ENCODE measurements around the gene PLEKHA6. TPM values are rescaled to one million over a fixed set of nuclear protein-coding genes. Genes with fewer than 3 reads are reported as not detected.
A peak's percentile ranks its signal among the peaks of the same experiment; 100 is the strongest.
"Not testable (repeated sequence)": the region's sequence is repeated elsewhere in the genome, so short reads cannot be mapped to it uniquely, and the experiment has no call there.

Gene PLEKHA6
- total RNA-seq, 2 donors from 2014 or later = 14.1 to 19.8 TPM

DNA sequence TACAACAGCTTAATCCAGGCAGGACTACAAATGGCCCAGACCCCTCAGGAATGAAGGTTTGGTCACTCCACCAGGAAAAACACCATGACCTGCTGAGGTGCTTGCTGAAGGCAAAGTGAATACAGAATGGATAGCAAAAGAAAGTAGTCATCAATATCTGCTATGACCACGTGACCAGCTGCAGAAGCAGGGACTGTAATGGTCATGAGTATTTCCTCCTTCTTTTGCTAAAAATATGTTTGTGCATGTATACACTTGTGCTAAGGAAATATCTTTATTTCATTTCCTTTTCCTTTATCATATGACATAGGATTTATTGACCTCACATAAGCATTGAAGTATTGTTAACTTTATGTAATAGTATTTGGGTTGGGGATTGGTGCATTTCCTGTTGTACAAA, 119.5 kb downstream of the PLEKHA6 start:
- DNase-seq (no peak), ATAC-seq (no peak)
- intact Hi-C loops (cut with DNase I) = no loop called here

DNA sequence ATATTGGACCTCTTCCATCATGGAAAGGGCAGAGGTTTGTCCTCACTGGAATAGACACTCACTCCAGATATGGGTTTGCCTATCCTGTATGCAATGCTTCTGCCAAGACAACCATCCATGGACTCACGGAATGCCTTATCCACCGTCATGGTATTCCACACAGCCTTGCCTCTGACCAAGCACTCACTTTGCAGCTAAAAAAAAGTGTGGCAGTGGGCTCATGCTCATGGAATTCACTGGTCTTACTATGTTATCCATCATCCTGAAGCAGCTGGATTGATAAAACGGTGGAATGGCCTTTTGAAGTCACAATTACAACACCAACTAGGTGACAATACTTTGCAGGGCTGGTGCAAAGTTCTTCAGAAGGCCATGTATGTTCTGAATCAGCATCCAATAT, 120.3 kb downstream of the PLEKHA6 start:
- ATAC-seq; DNase-seq; intact Hi-C loops (cut with DNase I): not testable (repeated sequence)

DNA sequence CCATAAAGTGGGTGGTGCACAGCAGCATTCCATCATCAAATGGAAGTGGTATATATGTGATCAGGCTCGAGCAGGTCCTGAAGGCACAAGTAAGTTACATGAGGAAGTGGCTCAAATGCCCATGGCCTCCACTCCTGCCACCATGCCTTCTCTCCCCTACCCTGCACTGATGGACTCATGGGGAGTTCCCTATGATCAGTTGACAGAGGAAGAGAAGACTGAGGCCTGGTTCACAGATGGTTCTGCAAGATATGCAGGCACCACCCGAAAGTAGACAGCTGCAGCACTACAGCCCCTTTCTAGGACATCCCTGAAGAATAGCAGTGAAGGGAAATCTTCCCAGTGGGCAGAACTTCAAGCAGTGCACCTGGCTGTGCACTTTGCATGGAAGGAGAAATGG, 121.2 kb downstream of the PLEKHA6 start:
- ATAC-seq; DNase-seq; intact Hi-C loops (cut with DNase I): not testable (repeated sequence)

DNA sequence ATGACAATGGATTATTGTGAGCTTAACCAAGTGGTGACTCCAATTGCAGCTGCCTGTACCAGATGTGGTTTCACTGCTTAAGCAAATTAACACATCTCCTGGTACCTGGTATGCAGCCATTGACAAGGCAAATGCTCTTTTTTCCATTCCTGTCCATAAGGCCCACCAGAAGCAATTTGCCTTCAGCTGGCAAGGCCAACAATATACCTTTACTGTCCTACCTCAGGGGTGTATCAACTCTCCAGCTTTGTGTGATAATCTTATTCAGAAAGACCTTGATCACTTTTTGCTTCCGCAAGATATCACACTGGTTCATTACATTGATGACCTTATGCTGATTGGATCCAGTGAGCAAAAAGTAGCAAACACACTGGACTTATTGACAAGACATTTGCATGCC, 122.2 kb downstream of the PLEKHA6 start:
- intact Hi-C loops (cut with DNase I); ATAC-seq; DNase-seq: not testable (repeated sequence)

DNA sequence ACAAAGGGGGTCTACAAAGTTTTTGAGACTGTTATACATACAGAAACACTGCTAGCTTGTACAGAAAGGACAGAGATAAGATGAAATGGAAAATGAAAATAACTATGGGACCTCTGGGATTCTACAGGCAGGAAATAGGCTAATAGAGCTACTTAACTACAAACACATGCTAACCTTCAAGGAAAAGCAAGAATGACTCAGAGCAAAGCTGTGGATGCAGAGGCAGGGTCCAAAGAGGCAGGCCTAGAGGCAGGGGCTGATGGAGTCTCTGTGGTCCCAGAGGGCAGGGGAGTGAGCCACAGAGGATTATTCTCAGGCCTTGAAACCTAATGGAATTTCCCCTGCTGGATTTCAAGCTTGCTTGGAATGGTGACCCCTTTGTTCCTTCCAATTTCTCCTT, 127.2 kb downstream of the PLEKHA6 start:
- ATAC-seq (peak in 1 of 2 donors; percentile 78), DNase-seq (no peak)
- intact Hi-C loops (cut with DNase I) = no loop called here

DNA sequence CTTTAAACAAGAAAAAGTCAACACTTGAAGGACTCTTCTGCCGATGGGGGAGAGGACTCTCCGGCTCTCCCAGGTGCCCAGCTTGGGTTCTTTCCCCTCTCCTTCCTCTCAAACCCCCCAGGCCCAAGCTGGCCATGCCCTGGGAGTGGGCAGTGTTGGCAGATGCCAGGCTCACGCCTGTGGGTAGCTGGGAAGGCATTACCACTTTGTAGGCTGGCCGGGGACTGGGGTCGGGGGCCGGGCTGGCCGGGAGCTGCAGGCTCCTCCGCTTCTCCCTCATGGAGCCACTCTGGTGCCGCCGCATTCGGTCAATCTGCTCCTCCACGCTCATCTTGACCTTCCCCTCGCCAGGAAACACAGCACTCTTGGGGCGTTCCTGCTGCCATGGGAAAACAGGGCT, 129.5 kb downstream of the PLEKHA6 start:
- intact Hi-C loops (cut with DNase I) = no loop called here
- DNase-seq (no peak), ATAC-seq (no peak)

DNA sequence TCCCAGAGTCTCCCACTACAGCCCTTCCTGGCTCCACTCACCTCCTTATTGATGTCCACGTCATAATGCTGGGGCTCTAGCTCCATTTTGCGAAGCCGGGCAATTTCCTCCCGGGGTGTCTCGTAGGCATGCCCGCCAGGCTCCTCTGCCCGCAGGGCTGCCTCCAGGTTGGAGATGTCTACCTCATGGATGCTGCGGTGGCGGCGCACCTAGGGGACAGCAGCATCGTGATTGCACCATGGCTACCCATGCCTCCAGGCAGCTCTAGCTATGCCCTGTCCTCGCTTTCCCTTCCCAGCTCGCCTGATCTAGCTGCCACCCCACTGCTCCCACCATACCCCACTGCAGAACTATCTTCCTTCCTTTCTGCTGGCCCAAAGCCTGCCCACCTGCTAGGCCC, 130.8 kb downstream of the PLEKHA6 start:
- ATAC-seq = no peak
- intact Hi-C loops (cut with DNase I) = no loop called here
- no peak for DNase-seq

DNA sequence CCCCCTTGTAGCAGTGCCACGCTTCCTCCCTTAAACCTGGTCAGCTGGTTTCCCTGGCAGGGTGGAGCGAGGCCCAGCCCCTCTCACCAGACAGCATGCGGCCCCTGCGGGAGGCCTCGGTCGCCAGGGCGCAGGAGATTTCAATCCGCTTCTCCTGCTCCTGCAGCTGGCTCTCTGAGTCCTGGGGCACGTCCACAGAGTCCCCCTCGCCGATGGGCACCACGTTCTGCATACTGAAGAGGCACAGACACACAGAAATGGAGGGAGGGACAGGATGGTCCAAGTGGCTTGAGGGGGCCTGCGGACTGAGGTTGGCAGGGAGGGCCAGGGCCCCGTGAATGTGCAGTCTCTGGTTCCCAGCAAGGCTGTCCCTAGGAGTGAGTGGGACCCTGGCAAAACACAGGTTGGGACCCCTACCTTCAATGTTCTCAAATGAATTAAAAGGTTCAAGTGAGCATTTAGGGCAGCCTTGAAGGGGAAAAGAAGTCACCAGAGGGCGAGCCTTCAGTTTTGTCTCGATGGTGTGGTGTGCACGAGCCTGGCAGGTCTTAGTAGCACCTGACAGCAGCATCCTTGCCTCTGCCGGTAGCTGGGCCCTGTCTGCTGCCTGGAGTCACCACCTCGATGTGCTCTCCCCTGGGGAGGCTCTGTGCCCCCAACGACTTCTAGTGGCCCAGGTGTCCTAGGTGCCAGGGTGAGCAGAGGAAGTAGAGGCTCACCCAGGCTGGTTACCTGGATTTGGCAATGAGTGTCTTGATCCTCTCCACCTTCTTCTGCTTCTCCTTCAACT, 131.5 kb downstream of the PLEKHA6 start:
- DNase-seq (no peak), ATAC-seq (no peak)
- intact Hi-C loops (cut with DNase I) = no loop called here

DNA sequence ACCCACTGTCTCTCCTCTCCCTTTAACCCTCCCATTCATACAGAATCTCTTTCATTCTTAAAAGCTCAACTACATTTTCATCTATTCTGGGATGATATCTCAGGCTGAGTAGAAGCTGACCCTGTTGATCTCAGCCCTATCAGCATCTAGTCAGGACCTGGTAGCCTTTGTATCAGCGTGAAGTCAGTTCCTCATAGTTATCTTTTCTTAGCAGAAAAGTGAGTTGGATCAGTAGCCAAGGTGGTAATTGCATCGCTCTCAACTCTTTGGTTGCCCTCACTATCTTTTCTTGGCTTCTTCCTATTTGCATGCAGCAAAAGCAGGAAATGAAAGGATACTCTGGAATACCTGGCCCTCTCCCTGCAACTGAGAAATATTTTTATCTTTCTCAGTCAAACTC, 132.4 kb downstream of the PLEKHA6 start:
- ATAC-seq (no peak), DNase-seq (no peak)
- intact Hi-C loops (cut with DNase I) = no loop called here

DNA sequence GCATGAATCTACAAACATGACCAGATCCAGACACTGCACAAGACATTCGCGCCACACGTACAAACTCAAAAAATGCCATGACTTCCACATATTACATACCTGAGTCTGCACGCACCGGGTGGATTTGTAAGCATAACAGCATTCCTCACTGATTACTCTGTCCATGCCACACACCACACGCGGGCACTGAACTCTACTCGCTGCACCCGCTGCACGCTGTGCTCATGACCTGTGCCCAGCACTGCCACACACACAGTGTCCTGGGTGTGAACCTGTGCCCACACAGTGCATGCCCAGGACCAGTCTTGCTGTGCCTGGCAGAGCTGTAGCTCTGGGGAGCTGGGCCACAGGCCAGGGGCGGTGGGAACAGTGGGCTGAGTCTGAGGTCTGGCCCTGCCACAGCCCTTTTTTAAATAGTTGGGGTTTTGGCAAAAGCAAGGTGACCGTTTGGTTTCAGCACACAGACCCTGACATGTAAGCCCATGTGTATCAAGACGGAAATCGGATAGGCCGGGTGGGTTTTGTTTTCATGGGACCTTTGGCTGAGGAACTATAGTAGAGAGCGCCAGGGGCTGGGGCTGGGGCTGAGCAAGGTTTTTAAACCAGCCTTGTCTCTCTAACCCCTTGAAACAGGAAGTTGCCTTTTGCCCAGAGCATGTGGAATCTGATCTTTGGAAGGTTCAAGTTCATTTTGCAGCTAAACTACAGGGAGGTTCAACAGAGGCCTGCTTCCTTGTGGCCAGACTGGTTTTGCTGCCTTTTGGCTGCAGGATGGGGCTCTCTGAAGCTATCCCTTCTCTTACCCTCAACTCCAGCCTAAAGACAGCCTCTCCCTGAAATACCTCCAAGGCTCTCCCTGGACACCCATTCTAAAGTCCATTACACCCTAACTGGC, 133.6 kb downstream of the PLEKHA6 start:
- intact Hi-C loops (cut with DNase I) = no loop called here
- ATAC-seq (no peak), DNase-seq (no peak)

DNA sequence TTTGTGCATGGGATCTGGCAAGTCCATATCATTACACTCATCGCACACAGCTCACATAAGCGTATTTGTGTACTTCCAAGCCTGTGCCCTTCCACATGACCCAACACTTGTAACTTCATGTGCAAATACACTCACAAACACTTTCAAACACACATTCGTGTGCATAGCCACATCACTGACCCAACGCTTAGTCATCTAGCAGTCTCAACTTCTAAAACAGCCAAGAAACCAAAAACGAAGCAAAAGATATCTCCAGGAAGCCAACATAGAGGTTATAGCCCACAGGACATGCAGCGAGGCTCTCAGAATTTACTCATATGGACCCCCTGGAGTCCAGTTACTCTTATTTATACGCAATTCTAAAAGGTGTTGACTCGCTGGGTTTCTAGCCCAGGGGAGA, 135.1 kb downstream of the PLEKHA6 start:
- no peak for DNase-seq

DNA sequence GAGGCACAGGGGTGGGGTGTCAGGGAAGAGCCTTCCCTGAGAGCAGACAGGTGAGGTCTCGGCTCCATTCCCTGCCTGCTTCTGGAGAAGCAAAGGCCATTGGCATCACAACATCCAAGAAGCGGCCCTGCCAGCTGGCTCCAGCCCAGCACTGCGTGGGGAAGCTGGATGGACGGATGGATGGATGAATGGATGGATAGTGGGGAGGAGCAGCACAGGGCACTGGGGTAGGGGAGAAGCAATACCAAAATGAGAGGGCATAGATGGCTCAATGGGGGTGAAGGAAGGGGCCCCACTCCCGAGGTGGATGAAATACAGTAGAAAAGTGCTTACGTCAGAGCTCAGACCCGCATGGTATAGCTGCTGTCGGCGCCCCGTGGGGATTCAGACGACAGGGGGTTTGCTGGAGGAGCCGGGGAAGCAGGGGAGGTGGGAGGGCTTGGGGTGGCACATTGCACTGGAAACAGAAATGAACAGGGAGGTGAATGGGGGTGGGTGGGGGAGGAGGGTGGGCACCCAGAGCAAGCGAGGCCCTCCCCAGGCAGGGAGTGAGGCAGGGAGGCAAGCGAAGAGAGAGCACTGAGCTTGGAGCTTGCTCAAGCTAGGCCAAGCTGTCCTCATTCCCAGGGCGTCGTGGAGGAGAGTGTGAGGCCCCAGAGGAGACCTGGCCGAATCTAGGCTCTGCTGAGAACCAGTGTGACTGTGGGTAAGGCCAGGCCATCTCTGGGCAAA, 136.4 kb downstream of the PLEKHA6 start:
- ATAC-seq (no peak), DNase-seq (no peak)
- intact Hi-C loops (cut with DNase I) = no loop called here

More for the DNA sequence above, 135.1 kb downstream of the PLEKHA6 start:
- intact Hi-C loops (cut with DNase I) = no loop called here
- no peak for ATAC-seq

DNA sequence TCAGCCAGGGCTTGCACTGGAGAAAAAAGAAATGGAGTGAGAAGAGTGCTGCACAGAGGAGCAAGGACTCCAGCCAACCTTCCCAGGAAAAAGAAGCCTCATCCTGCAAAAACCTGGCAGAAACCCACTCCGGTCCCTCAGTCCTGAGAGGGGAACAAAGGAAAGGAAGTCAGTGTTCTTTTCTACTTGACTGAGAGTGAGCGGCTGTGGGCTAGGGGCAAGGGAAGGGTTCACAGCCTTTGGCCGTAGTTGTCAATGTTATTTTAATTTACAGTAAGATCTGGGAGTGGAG, 137.0 kb downstream of the PLEKHA6 start:
- intact Hi-C loops (cut with DNase I) = no loop called here
- ATAC-seq (no peak), DNase-seq (no peak)

DNA sequence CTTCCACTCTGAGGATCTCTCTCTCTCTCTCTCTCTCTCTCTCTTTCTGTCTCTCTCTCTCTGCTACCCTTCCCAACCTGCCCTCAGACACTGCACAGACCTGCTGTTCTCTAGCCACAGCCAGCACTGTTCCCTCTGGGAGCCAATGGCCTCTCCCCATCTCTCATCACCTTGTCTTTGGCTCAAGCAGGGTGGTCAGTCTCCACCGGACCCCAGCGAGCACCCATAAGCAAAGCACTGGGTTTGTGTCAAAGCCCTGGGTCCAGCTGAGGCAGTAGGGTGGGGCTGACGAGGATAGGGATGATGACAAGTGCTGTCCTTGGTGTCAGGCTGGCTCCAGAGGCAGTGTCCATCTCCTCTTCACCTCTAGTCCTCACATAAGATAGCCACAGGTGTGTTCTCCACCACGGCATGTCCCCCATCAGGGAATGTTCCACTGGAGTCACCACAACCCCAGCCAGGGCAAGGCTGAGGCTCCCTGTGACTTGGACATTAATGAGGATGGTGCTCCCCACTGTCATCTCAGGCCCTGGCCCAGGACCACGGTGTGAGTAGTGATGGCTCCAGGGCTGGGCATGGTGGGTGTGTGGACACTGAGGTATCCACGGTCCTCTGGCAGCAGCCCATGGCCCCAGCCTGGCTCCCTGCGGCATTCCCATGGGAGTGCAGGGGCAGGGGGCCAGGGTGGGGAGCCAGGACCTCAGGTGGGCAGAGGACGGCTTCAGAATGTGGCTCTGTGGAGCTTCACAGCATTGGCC, 137.5 kb downstream of the PLEKHA6 start:
- ATAC-seq = no peak

DNA sequence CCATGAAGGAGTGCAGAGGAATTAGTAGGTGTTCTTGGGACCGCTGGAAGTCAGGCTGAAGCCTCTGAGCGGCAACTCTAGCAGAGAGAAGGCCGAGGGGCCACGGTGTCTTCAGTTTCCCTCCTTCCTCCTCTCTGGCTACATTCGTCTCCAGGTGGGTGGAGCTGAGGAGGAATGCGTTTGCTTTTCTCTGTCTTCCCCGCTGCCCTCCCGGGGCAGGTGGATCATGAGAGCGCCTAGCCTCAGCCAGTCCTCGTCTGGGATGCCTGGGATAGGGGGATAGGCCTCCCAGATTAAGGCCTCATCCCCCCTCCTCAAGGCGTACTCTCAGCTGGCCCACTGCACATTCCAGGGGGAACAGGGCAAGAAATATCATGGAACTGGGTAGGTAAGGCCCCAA, 138.5 kb downstream of the PLEKHA6 start:
- ATAC-seq (no peak), DNase-seq (no peak)
- intact Hi-C loops (cut with DNase I) = no loop called here

More for the DNA sequence above, 137.5 kb downstream of the PLEKHA6 start:
- no peak for DNase-seq
- intact Hi-C loops (cut with DNase I) = no loop called here

DNA sequence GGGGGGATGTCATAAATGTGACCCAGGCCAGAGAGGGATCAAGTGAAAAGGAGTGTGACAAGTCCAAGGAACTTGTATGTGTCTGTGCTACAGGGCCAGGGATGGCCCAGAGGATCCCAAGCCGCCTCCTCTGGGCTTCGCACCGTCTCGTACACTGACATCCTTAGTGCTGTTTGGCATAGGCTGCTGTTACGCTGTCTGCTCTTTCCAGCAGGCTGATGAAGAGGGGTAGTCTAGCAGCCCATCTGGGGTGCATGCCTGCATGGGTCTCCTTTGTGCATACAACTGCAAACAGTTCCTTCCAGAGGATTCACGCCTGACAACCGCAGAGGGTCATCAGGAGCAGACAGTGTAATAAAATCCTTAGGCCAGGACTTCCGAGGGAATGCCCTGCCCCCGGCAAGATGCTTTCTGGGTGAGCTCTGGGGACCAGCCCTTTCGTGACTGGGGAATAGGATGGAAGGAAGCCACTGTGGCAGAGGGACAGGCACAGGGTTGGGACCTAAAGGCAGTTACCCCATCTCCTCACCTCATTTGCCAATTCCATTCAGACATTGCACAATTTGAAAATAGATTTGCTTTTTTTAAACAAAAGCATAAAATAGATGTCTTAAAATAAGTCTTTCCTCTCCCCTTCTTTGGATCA, 139.6 kb downstream of the PLEKHA6 start:
- ATAC-seq = peak in 1 of 2 donors; percentile 42
- no peak for DNase-seq

DNA sequence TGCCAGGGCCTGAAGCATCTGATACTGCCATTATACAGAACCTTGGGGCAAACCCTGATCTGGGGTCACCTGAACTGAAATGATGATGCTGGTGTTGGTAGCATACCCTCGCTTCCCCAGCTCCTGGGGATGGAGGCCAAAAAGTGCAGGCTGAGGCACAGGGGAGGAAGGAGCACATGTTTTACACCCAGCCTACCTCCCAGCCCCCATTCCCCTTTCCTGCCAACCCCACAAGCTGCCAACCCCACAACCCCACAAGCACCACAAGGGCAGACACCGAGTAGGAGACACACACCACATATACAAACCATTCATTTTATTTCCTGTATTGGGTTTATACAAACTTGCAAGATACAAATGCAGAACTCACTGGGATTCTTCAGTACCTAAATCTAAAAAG, 141.2 kb downstream of the PLEKHA6 start:
- intact Hi-C loops (cut with DNase I) = no loop called here
- no peak for DNase-seq
- no peak for ATAC-seq

More for the DNA sequence above, 139.6 kb downstream of the PLEKHA6 start:
- intact Hi-C loops (cut with DNase I) = no loop called here

DNA sequence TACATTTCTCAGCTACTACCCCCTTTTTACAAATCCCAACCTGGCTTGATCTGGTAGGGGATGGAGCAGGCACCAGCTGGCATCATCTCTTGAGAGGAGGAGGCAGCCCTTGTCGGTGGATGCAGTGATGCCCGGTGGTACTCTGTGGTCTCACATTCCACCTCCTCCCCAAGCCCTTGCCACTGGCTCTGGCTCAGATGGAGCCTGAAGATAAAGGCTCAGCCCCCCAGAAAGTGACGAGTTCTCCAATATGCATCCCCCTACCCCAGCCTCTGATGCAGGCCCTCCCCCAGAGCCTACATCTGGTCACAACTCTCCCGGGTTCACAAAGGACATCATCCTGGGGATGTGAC, 142.1 kb downstream of the PLEKHA6 start:
- DNase-seq = no peak
- ATAC-seq = no peak

More for the DNA sequence above, 142.1 kb downstream of the PLEKHA6 start:
- intact Hi-C loops (cut with DNase I) = no loop called here

Measured in left cardiac atrium (tissue), 4 donors.